GM23338 (cell line): ENCODE data around the gene MRPS5. TPM values are rescaled to one million over a fixed set of nuclear protein-coding genes. Genes with fewer than 3 reads are reported as not detected.

Experiments
- ATAC-seq: fragments of 200-7000 bp; cut with Tn5 transposase; 3 replicates; pipeline ENCODE4 v1.9.1; 2020
- DNase-seq: peaks from one replicate; pipeline ENCODE4 v3.0.0-alpha.2; 2015; ENCODE audit warnings: low spot score
- H2AFZ ChIP-seq: fragments of 200-600 bp; sonication (generic); 2 replicates; pipeline ENCODE4 v1.8.0; 2016; ENCODE audit warnings: antibody characterized with exemption, mild to moderate bottlenecking, moderate library complexity
- H3F3A ChIP-seq: fragments of 200-600 bp; sonication (generic); replicated peaks from 2 replicates; pipeline ENCODE4 v1.8.0; 2017; ENCODE audit warnings: antibody characterized with exemption, mixed run types, low read depth
- H3K27ac ChIP-seq: fragments of 200-600 bp; sonication (generic); 2 replicates; pipeline ENCODE4 v1.6.1; 2016; ENCODE audit warnings: low read depth
- H3K27me3 ChIP-seq: fragments of 200-600 bp; sonication (generic); 2 replicates; pipeline ENCODE4 v1.8.0; 2016; ENCODE audit warnings: mild to moderate bottlenecking, mixed run types, moderate library complexity; ENCODE audit not compliant: insufficient read depth
- H3K36me3 ChIP-seq: fragments of 200-600 bp; sonication (generic); 2 replicates; pipeline ENCODE4 v1.8.0; 2016; ENCODE audit warnings: mild to moderate bottlenecking; ENCODE audit not compliant: insufficient read depth
- H3K4me1 ChIP-seq: fragments of 200-600 bp; sonication (generic); 2 replicates; pipeline ENCODE4 v1.8.0; 2016; ENCODE audit warnings: mild to moderate bottlenecking, moderate library complexity; ENCODE audit not compliant: insufficient read depth
- H3K4me2 ChIP-seq: fragments of 200-600 bp; sonication (generic); 2 replicates; pipeline ENCODE4 v1.7.1; 2017; ENCODE audit warnings: mixed run types
- H3K4me3 ChIP-seq: fragments of 200-600 bp; sonication (generic); 2 replicates; pipeline ENCODE4 v1.6.1; 2016; ENCODE audit warnings: mixed run types
- H3K79me2 ChIP-seq: fragments of 200-600 bp; sonication (generic); replicated peaks from 2 replicates; pipeline ENCODE4 v1.8.0; 2017; ENCODE audit warnings: mild to moderate bottlenecking; ENCODE audit not compliant: insufficient read depth
- H3K9me2 ChIP-seq: fragments of 200-600 bp; sonication (generic); 2 replicates; pipeline ENCODE4 v1.8.0; 2017; ENCODE audit not compliant: insufficient read depth
- H4K20me1 ChIP-seq: fragments of 200-600 bp; sonication (generic); replicated peaks from 2 replicates; pipeline ENCODE4 v1.8.0; 2017; ENCODE audit warnings: mild to moderate bottlenecking; ENCODE audit not compliant: insufficient read depth
- H3K27ac Mint-ChIP-seq: 2 replicates; pipeline ENCODE4 v1.8.0; 2020; ENCODE audit warnings: inconsistent platforms, mild to moderate bottlenecking, moderate library complexity, mixed read lengths
- H3K27me3 Mint-ChIP-seq: 3 replicates; pipeline ENCODE4 v1.8.0; 2022; ENCODE audit warnings: low read depth, mild to moderate bottlenecking, moderate library complexity, mixed read lengths, inconsistent platforms; ENCODE audit not compliant: insufficient read depth, poor library complexity
- H3K36me3 Mint-ChIP-seq: 3 replicates; pipeline ENCODE4 v1.8.0; 2021; ENCODE audit warnings: low read depth, mild to moderate bottlenecking, inconsistent platforms, moderate library complexity, mixed read lengths
- H3K4me1 Mint-ChIP-seq: 3 replicates; pipeline ENCODE4 v1.8.0; 2020; ENCODE audit warnings: mild to moderate bottlenecking, inconsistent platforms, mixed read lengths
- H3K4me3 Mint-ChIP-seq: 3 replicates; pipeline ENCODE4 v1.8.0; 2021; ENCODE audit warnings: moderate library complexity, mild to moderate bottlenecking, inconsistent platforms, mixed read lengths
- H3K9me3 Mint-ChIP-seq: 3 replicates; pipeline ENCODE4 v1.8.0; 2020; ENCODE audit warnings: moderate library complexity, mild to moderate bottlenecking, inconsistent platforms, mixed read lengths
- REST ChIP-seq: IDR thresholded peaks from one replicate; pipeline ENCODE4 v1.6.1; 2018; ENCODE audit warnings: antibody characterized with exemption; ENCODE audit not compliant: unreplicated experiment
- STAT1 ChIP-seq: IDR thresholded peaks from one replicate; pipeline ENCODE4 v1.6.1; 2016; ENCODE audit warnings: antibody characterized with exemption; ENCODE audit not compliant: unreplicated experiment
- ZNF114 ChIP-seq: fragments of 250-450 bp; sonication (Bioruptor Pico); IDR thresholded peaks from 2 replicates; pipeline ENCODE4 v1.5.0; 2020; ENCODE audit warnings: mild to moderate bottlenecking, moderate library complexity
- ZNF462 ChIP-seq: fragments of 250-450 bp; sonication (Bioruptor Pico); IDR thresholded peaks from 2 replicates; pipeline ENCODE4 v1.5.0; 2020; ENCODE audit warnings: mild to moderate bottlenecking, moderate library complexity
- polyA plus RNA-seq: library from polyadenylated mRNA; unstranded; fragments of >200 nt; fragmentation: Nextera tagmentation; extraction: Ambion mirVana; gene quantifications from 2 replicates; pipeline ENCODE4 v1.2.1, GENCODE V29; 2016
- total RNA-seq: library from RNA; depleted of rRNA; stranded (reverse); fragments of >200 nt; shearing (Covaris generic); gene quantifications from 2 replicates; pipeline ENCODE4 v1.2.3, GENCODE V29; 2014
- TF ChIP-seq, protein P1 (sequence below), 2 experiments: fragments of 200-600 bp in 1 of 2; sonication (generic) in 1 of 2; conservative IDR thresholded peaks; 2 replicates each; pipeline versions ENCODE4 v1.5.1 to v1.6.1; 2016 to 2017; ENCODE audit warnings: antibody characterized with exemption in 2 of 2, low read depth in 2 of 2, mild to moderate bottlenecking in 2 of 2, moderate library complexity in 1 of 2

Gene MRPS5
- total and polyA plus RNA-seq, 2 experiments from 2014 or later, result 51.9 to 79.0 TPM

GRCh38 chr2:95052804-95053479 lies 68.7 kb downstream of the MRPS5 start:
- peaks cover 2% of the 10 kb centered on the region; the same call in 2 of the 3 replicates for H3K4me1 Mint-ChIP-seq
- no peaks in the 10 kb centered on the region for H3K9me3 Mint-ChIP-seq
- no peak overlapping the region for H3K4me3 ChIP-seq
- H4K20me1 ChIP-seq, result no peaks in the 10 kb centered on the region
- H3K27me3 ChIP-seq, result no peaks in the 10 kb centered on the region
- peak overlapping the region; percentile 49 for H2AFZ ChIP-seq
- no peak for DNase-seq
- no peaks in the 10 kb centered on the region for H3K36me3 Mint-ChIP-seq
- H3K4me3 Mint-ChIP-seq, result no peak overlapping the region
- no peaks in the 10 kb centered on the region for H3K4me1 ChIP-seq
- peaks cover 8% of the 10 kb centered on the region for H3K27me3 Mint-ChIP-seq
- ATAC-seq, result no peak
- no peaks in the 10 kb centered on the region for H3F3A ChIP-seq
- H3K9me2 ChIP-seq, result no peaks in the 10 kb centered on the region
- no peaks in the 10 kb centered on the region for H3K79me2 ChIP-seq
- no peak overlapping the region for H3K27ac Mint-ChIP-seq
- TF ChIP-seq STAT1 (no peak), REST (no peak), ZNF114 (no peak), ZNF462 (CRISPR knock-in tag) (no peak)
- TF ChIP-seq, protein P1, sequence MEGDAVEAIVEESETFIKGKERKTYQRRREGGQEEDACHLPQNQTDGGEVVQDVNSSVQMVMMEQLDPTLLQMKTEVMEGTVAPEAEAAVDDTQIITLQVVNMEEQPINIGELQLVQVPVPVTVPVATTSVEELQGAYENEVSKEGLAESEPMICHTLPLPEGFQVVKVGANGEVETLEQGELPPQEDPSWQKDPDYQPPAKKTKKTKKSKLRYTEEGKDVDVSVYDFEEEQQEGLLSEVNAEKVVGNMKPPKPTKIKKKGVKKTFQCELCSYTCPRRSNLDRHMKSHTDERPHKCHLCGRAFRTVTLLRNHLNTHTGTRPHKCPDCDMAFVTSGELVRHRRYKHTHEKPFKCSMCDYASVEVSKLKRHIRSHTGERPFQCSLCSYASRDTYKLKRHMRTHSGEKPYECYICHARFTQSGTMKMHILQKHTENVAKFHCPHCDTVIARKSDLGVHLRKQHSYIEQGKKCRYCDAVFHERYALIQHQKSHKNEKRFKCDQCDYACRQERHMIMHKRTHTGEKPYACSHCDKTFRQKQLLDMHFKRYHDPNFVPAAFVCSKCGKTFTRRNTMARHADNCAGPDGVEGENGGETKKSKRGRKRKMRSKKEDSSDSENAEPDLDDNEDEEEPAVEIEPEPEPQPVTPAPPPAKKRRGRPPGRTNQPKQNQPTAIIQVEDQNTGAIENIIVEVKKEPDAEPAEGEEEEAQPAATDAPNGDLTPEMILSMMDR (conservative IDR thresholded peaks at IDR 0.05; ENCODE audit: low read depth in 2 of 2), result peak; percentile 33 to 51
- no peak overlapping the region for H3K4me2 ChIP-seq
- no peaks in the 10 kb centered on the region for H3K36me3 ChIP-seq
- H3K27ac ChIP-seq, result no peak overlapping the region
